NCI-H226 (cell line): ENCODE data around the gene F5.
"Not testable (repeated sequence)": the region's sequence is repeated elsewhere in the genome, so short reads cannot be mapped to it uniquely, and the experiment has no call there.

Source experiments
- DNase-seq: peaks from one replicate; pipeline ENCODE4 v3.0.0-alpha.2; 2015

F5 gene

GRCh38 chr1:169503601-169504000 lies 82.7 kb downstream of the F5 start:
- not testable (repeated sequence) for DNase-seq

DNA sequence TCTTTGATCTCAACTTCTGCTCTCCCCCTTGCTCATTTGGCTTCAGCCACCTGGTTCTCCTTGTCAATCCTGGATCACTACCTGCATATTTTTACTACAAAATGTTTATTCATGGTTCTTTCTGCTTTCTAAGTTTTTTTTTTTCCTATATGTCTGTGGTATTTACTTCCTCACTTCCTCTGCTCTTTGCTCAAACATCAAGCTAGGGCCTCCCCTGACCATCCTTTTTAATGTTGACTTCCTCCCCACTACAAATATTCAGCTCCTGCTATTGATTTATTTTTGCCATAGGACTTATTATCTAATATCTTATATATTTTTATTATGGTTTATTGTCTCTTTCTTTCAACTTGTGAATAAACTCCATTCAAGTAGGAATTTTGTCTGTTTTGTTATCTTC lies 86.5 kb downstream of the F5 start:
- DNase-seq = no peak

DNA sequence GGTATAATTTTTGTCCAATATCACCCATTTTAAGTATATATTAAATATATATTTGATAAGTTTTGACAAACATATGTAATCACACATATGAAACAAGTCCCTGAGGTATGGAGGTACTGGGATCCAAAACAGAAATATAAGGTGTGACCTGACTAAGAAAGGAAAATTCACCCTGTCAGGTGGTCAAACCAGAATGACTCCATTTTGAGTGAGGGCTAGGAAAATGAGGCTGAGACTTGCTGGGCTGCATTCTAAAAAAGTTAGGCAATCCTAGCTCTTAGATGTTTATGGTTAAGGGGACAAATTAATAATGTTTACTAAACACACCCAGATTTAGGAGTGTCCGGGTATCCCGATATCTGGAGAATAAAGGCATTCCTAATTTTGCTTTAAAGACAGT lies 89.0 kb downstream of the F5 start:
- DNase-seq = no peak

- no peak for DNase-seq
Measured at GRCh38 chr1:169495916-169496315, 90.4 kb downstream of the F5 start.

DNA sequence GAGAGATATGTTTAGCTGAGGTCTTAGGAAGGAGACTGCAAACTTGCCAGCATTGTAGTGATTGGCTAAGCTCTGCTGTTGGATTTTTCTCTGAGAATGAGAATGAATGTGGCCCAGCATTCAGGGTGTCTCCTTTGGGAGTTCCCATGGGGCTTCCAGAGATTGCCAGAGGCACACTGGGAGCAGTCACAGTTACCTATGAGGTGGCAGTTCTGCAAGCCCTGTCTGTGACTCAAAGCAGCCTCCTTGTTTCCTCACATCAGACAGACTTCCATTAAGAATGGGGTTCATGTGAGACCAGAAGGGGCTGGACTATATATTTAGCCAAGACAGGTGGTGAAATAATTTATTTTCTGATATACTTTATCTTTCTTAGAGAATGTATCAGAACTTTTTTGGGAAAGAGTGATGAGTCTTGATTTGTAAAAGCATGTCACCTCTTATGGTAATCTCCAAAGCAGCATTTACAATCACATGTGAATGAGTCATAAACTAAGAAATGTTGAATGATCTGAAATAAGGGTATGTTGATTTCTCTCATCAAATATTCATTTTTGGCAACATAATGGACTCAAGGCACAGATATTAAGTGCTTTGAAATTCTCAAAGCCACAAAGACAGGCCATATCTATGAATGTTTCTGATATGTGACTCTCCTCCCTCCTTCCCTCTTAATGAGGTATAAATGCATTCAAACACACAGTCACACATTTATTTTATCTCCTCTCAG lies 91.1 kb downstream of the F5 start:
- no peak for DNase-seq

GRCh38 chr1:169494343-169494742 lies 91.9 kb downstream of the F5 start:
- DNase-seq = no peak

- no peak for DNase-seq
Measured at GRCh38 chr1:169493251-169493650, 93.0 kb downstream of the F5 start.

- DNase-seq = no peak
Measured at GRCh38 chr1:169491845-169492281, 94.4 kb downstream of the F5 start.

- no peak for DNase-seq
Measured at GRCh38 chr1:169488157-169488556, 98.1 kb downstream of the F5 start.

DNA sequence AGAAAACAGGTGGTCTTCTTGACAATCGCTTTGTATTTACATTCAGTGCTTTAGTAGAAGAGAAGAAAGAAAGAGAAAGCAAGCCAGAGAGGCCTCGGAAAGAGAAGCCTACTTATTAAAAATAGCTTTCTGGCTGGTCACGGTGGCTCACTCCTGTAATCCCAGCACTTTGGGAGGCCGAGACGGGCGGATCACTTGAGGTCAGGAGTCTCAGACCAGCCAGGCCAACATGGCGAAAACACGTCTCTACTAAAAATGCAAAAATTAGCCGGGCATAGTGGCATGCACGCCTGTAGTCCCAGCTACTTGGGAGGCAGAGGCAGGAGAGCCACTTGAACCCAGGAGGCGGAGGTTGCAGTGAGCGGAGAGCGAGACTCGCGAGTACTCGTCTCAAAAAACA lies 98.7 kb downstream of the F5 start:
- DNase-seq = no peak

- no peak for DNase-seq
Measured at GRCh38 chr1:169487133-169487532, 99.1 kb downstream of the F5 start.

GRCh38 chr1:169486281-169487051 lies 99.8 kb downstream of the F5 start:
- DNase-seq = peak; percentile 12

GRCh38 chr1:169485431-169486280 lies 100.6 kb downstream of the F5 start, which contains the start of gene SLC19A2:
Gene SLC19A2, minus strand, starts transcription at chr1:169485944. Its CDS starts 178 bp downstream, at chr1:169485766.
- DNase-seq = peak; percentile 99

GRCh38 chr1:169484683-169485430 lies 101.4 kb downstream of the F5 start:
- DNase-seq = peak; percentile 13

DNA sequence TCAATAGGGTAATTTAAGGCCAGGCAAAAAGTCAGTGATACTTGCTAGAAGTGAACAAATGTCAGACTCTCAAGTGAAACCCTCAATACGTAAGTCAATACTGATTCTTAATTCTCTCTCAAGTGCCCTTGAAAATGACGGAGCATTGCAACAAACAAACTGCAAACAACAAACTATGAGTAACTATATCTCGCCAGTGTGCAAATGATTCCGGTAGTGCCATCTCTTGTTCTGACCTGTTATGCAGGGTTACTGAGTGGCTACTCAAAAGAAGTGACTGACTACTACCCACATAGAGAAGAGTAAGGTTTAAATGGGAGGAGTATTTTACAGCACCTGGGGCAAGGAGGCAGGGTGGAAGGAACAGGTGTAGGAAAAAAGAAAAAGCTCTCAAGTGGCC lies 102.2 kb downstream of the F5 start:
- no peak for DNase-seq

- no peak for DNase-seq
Measured at GRCh38 chr1:169483500-169483966, 102.7 kb downstream of the F5 start.

GRCh38 chr1:169479363-169480066 lies 106.8 kb downstream of the F5 start:
- DNase-seq = no peak

GRCh38 chr1:169478094-169478672 lies 108.1 kb downstream of the F5 start:
- DNase-seq = no peak

- DNase-seq = no peak
Measured at GRCh38 chr1:169475806-169476387, 110.4 kb downstream of the F5 start.

GRCh38 chr1:169474302-169474995 lies 111.8 kb downstream of the F5 start:
- no peak for DNase-seq
